ENCODE measurements around the gene LMF1. TPM values are rescaled to one million over a fixed set of nuclear protein-coding genes. Genes with fewer than 3 reads are reported as not detected.

The LMF1 gene
- polyA plus RNA-seq, 1 donor (not counting 4 experiments of a cell fraction or from before 2014, with no cell fraction given): 3.1 TPM

DNA sequence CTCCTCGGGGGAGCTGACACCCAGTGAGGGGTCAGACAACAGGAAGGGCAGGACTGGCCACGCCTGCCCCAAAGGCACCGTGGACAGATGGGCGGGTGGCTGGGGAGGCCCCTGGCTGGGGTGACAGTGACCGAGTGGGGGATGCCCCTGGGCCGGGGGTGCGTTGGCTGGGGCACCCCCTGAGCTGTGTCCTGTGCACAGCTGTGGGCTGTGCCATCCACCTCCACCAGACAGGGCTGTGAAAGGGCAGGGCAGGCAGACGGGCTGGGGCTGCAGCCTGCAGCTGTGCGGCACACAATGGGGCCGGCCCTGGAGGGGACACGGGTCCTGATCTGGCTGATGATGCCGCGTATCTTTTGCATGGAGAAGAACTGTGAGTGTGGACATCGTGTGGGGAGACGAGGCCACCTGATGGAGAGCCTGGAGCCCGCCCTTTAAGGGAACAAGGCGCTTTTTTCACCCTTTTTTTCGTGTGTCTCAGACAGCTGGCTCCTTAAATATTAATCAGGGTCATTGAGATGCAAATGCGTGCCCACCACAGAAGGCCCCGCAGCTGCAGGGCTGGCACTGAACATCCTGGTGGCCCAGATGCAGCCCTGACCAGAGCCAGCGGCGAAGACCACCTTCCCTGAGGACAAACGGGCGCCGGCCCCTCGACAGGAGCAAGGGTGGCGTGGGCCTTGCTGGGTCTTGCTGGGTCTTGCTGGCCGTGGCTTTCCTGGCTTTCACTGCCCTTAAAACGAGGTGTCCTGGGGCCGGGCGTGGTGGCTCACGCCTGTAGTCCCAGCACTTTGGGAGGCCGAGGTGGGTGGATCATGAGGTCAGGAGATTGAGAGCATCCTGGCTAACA lies 127.8 kb downstream of the LMF1 start:
- DNase-seq (ENCODE audit: low read depth, low spot score): no peak
- H4K20me1 ChIP-seq (ENCODE audit: control insufficient read depth, extremely low read depth, insufficient read depth, low read length): no peaks in the 10 kb centered on the region
- H3K9ac ChIP-seq (ENCODE audit: control insufficient read depth, extremely low read depth, insufficient read depth, low read length): no peak overlapping the region
- H3K4me1 ChIP-seq (ENCODE audit: control insufficient read depth, extremely low read depth, insufficient read depth, low read length): no peaks in the 10 kb centered on the region
- no peak overlapping the region for H3K27ac ChIP-seq (ENCODE audit: control insufficient read depth, insufficient read depth, low read length)
- H3K36me3 ChIP-seq (ENCODE audit: control insufficient read depth in 2 of 2, extremely low read depth in 1 of 2, insufficient read depth in 2 of 2, low read length in 2 of 2): no peaks in the 10 kb centered on the region
- H3K4me3 ChIP-seq (ENCODE audit: control insufficient read depth in 2 of 3, extremely low read depth in 1 of 3, insufficient read depth in 2 of 3, low read depth in 1 of 3, low read length in 3 of 3): no peak overlapping the region
- H3K27me3 ChIP-seq (ENCODE audit: control insufficient read depth, extremely low read depth, insufficient read depth, low read length): no peaks in the 10 kb centered on the region
- FAIRE-seq: no peak
- peaks cover under 1% of the 10 kb centered on the region for H3K9me3 ChIP-seq (ENCODE audit: control insufficient read depth, low read depth, low read length)
- no peaks in the 10 kb centered on the region for H3K9me1 ChIP-seq (ENCODE audit: control insufficient read depth, extremely low read depth, insufficient read depth, low read length)
- TF ChIP-seq, protein P1, sequence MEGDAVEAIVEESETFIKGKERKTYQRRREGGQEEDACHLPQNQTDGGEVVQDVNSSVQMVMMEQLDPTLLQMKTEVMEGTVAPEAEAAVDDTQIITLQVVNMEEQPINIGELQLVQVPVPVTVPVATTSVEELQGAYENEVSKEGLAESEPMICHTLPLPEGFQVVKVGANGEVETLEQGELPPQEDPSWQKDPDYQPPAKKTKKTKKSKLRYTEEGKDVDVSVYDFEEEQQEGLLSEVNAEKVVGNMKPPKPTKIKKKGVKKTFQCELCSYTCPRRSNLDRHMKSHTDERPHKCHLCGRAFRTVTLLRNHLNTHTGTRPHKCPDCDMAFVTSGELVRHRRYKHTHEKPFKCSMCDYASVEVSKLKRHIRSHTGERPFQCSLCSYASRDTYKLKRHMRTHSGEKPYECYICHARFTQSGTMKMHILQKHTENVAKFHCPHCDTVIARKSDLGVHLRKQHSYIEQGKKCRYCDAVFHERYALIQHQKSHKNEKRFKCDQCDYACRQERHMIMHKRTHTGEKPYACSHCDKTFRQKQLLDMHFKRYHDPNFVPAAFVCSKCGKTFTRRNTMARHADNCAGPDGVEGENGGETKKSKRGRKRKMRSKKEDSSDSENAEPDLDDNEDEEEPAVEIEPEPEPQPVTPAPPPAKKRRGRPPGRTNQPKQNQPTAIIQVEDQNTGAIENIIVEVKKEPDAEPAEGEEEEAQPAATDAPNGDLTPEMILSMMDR (optimal IDR thresholded peaks at IDR 0.05 in 1 of 3, IDR thresholded peaks at IDR 0.05 in 1 of 3, conservative IDR thresholded peaks at IDR 0.05 in 1 of 3; ENCODE audit: extremely low read depth in 1 of 3, insufficient read depth in 2 of 3, low read length in 3 of 3): no peak
- no peak for TF ChIP-seq EZH2 (IDR thresholded peaks at IDR 0.05; ENCODE audit: low read length)
- no peaks in the 10 kb centered on the region for H3K79me2 ChIP-seq (ENCODE audit: control insufficient read depth, insufficient read depth, low read length)
- H2AFZ ChIP-seq (ENCODE audit: control insufficient read depth, low read length): no peak overlapping the region
- dilution Hi-C loops (cut with MboI; ENCODE audit: extremely low pct_ligation_motif_present, low sequenced_read_pairs): no loop called here
- no peak overlapping the region for H3K4me2 ChIP-seq (ENCODE audit: control insufficient read depth, extremely low read depth, insufficient read depth, low read depth, low read length)

DNA sequence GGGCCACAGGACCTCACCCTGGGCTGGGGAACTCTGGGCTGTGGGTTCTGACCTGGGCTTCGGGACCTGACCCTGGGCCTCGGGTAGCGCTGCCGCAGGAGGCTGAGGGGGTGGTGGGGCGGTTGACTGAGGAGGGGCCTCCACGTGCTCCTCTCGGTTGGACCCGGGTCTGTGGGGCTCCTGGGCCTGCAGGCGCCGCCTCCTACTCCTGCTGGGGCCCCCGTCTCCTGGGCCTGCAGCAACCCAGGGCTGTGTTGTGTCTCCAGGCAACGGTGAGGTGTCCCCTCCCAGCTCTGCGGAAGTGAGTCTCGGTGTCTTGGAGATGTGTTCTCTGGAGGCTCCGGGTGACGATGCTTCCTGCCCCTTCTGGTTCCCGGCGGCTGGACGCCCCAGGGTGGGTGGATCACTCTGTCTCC lies 128.7 kb downstream of the LMF1 start:
- Histone ChIP-seq H3K27me3 (ENCODE audit: control insufficient read depth, extremely low read depth, insufficient read depth, low read length) (no peaks in the 10 kb centered on the region), H3K4me2 (ENCODE audit: control insufficient read depth, extremely low read depth, insufficient read depth, low read depth, low read length) (no peak overlapping the region), H3K9ac (ENCODE audit: control insufficient read depth, extremely low read depth, insufficient read depth, low read length) (no peak overlapping the region), H3K36me3 (ENCODE audit: control insufficient read depth in 2 of 2, extremely low read depth in 1 of 2, insufficient read depth in 2 of 2, low read length in 2 of 2) (no peaks in the 10 kb centered on the region), H3K4me3 (ENCODE audit: control insufficient read depth in 2 of 3, extremely low read depth in 1 of 3, insufficient read depth in 2 of 3, low read depth in 1 of 3, low read length in 3 of 3) (no peak overlapping the region), H3K79me2 (ENCODE audit: control insufficient read depth, insufficient read depth, low read length) (no peaks in the 10 kb centered on the region), H3K9me1 (ENCODE audit: control insufficient read depth, extremely low read depth, insufficient read depth, low read length) (no peaks in the 10 kb centered on the region), H3K27ac (ENCODE audit: control insufficient read depth, insufficient read depth, low read length) (no peak overlapping the region), H3K4me1 (ENCODE audit: control insufficient read depth, extremely low read depth, insufficient read depth, low read length) (no peaks in the 10 kb centered on the region), H4K20me1 (ENCODE audit: control insufficient read depth, extremely low read depth, insufficient read depth, low read length) (no peaks in the 10 kb centered on the region), H2AFZ (ENCODE audit: control insufficient read depth, low read length) (no peak overlapping the region), H3K9me3 (ENCODE audit: control insufficient read depth, low read depth, low read length) (no peaks in the 10 kb centered on the region)
- TF ChIP-seq EZH2 (IDR thresholded peaks at IDR 0.05; ENCODE audit: low read length): no peak
- TF ChIP-seq, protein P1 (optimal IDR thresholded peaks at IDR 0.05 in 1 of 3, IDR thresholded peaks at IDR 0.05 in 1 of 3, conservative IDR thresholded peaks at IDR 0.05 in 1 of 3; ENCODE audit: extremely low read depth in 1 of 3, insufficient read depth in 2 of 3, low read length in 3 of 3): no peak
- no peak for DNase-seq (ENCODE audit: low read depth, low spot score)
- FAIRE-seq: no peak
- dilution Hi-C loops (cut with MboI; ENCODE audit: extremely low pct_ligation_motif_present, low sequenced_read_pairs): no loop called here

All from keratinocyte (primary cell).